Stimulated activated CD8-positive, alpha-beta memory T cell treated with anti-CD3 and anti-CD28 coated beads, Interleukin-2, amount 100 ng/mL, for 1 hour (primary cell): Measurements from ENCODE around the gene KRT13.

ENCODE experiments used
- DNase-seq, 2 donors: peaks; one replicate each; pipeline ENCODE4 v3.0.0-alpha.2; 2020; ENCODE audit warnings: low read depth in 2 of 2

KRT13 gene

GRCh38 chr17:41494524-41494923 is 10.9 kb downstream of the KRT13 start:
- no peak for DNase-seq

- DNase-seq, result no peak
Measured at GRCh38 chr17:41492771-41493170, 12.6 kb downstream of the KRT13 start.

- DNase-seq, result no peak
Measured at GRCh38 chr17:41492351-41492750, 13.1 kb downstream of the KRT13 start.

GRCh38 chr17:41491476-41491875 is 13.9 kb downstream of the KRT13 start:
- DNase-seq, result no peak

- DNase-seq, result no peak
Measured at GRCh38 chr17:41490000-41490990, 15.1 kb downstream of the KRT13 start.

GRCh38 chr17:41489531-41489930 is 15.9 kb downstream of the KRT13 start, which contains the start of gene KRT36:
TSS of gene KRT36 (minus strand) at chr17:41489910. CDS start at chr17:41489864, 46 bp downstream.
- DNase-seq, result no peak

GRCh38 chr17:41486809-41487530 is 18.4 kb downstream of the KRT13 start:
- no peak for DNase-seq

GRCh38 chr17:41486316-41486715 is 19.1 kb downstream of the KRT13 start:
- DNase-seq, result no peak

GRCh38 chr17:41484920-41485904 is 20.2 kb downstream of the KRT13 start:
- no peak for DNase-seq

- no peak for DNase-seq
Measured at GRCh38 chr17:41483991-41484826, 21.2 kb downstream of the KRT13 start.

- DNase-seq, result no peak
Measured at GRCh38 chr17:41483531-41483930, 21.9 kb downstream of the KRT13 start.

- no peak for DNase-seq
Measured at GRCh38 chr17:41481036-41481435, 24.4 kb downstream of the KRT13 start, which contains the start of gene KRT35. TSS of gene KRT35 (minus strand) at chr17:41481151. CDS start at chr17:41481097, 54 bp downstream.

GRCh38 chr17:41480581-41480980 is 24.8 kb downstream of the KRT13 start:
- DNase-seq, result no peak

GRCh38 chr17:41480136-41480535 is 25.3 kb downstream of the KRT13 start:
- no peak for DNase-seq

- no peak for DNase-seq
Measured at GRCh38 chr17:41478237-41478636, 27.2 kb downstream of the KRT13 start.

- DNase-seq, result no peak
Measured at GRCh38 chr17:41476866-41477815, 28.3 kb downstream of the KRT13 start.

- no peak for DNase-seq
Measured at GRCh38 chr17:41475421-41475820, 30.0 kb downstream of the KRT13 start.

GRCh38 chr17:41474863-41475262 is 30.5 kb downstream of the KRT13 start:
- no peak for DNase-seq

- DNase-seq, result no peak
Measured at GRCh38 chr17:41468346-41468745, 37.1 kb downstream of the KRT13 start.
